ENCODE results near the gene GBP6. TPM values are rescaled to one million over a fixed set of nuclear protein-coding genes. Genes with fewer than 3 reads are reported as not detected.

The GBP6 gene
- total and polyA plus RNA-seq, 4 donors: 0.22 to 0.50 (median 0.29) TPM

Other genes starting within 250 kb of the GBP6 start
- gene GBP2, start 237.9 kb upstream of the GBP6 start, total RNA-seq: 1 to 10 TPM; 2.3 to 4.3 TPM
- gene GBP2, start 237.9 kb upstream of the GBP6 start, polyA plus RNA-seq (ENCODE audit: insufficient read length in 2 of 2): under 1 TPM; 0.46 to 0.57 TPM
- gene GBP7, start 188.1 kb upstream of the GBP6 start, total RNA-seq: not detected
- gene GBP7, start 188.1 kb upstream of the GBP6 start, polyA plus RNA-seq (ENCODE audit: insufficient read length in 2 of 2): under 1 TPM; 0.14 to 0.16 TPM
- 1 to 10 TPM; 2.7 to 3.3 TPM for gene GBP4, start 165.1 kb upstream of the GBP6 start, total RNA-seq
- gene GBP4, start 165.1 kb upstream of the GBP6 start, polyA plus RNA-seq (ENCODE audit: insufficient read length in 2 of 2): 1 to 10 TPM; 1.9 to 2.2 TPM
- under 1 TPM; 0.33 to 0.50 TPM for gene GBP5, start 91.2 kb upstream of the GBP6 start, total RNA-seq
- under 1 TPM; 0.20 to 0.33 TPM for gene GBP5, start 91.2 kb upstream of the GBP6 start, polyA plus RNA-seq (ENCODE audit: insufficient read length in 2 of 2)
- gene LRRC8B, start 160.8 kb downstream of the GBP6 start, total RNA-seq: 10 to 100 TPM in 1 of 2 donors, 1 to 10 TPM in 1; 9.3 to 26.7 TPM
- gene LRRC8B, start 160.8 kb downstream of the GBP6 start, polyA plus RNA-seq (ENCODE audit: insufficient read length in 2 of 2): 10 to 100 TPM; 15.4 to 21.3 TPM